Astrocyte (in vitro differentiated cells and primary cell): Measurements from ENCODE around the gene PJA2. TPM values are rescaled to one million over a fixed set of nuclear protein-coding genes. Genes with fewer than 3 reads are reported as not detected.
A peak's percentile ranks its signal among the peaks of the same experiment; 100 is the strongest.

Source experiments
- DNase-seq: peaks from one replicate; pipeline ENCODE4 v3.0.0-alpha.2; 2010; ENCODE audit warnings: low read depth
- FAIRE-seq: peaks from 2 replicates; lab custom pipeline; 2011; peaks lifted over from hg19 to GRCh38; lab: Jason Lieb, UNC
- H2AFZ ChIP-seq: 2 replicates; pipeline ENCODE4 v1.6.0; 2012; ENCODE audit warnings: low read depth, low read length, inconsistent platforms
- H3K27ac ChIP-seq: 2 replicates; pipeline ENCODE4 v1.5.1; 2011; ENCODE audit warnings: low read depth, low read length, inconsistent platforms
- H3K27me3 ChIP-seq: 2 replicates; pipeline ENCODE4 v1.6.0; 2011; ENCODE audit warnings: low read length, inconsistent platforms; ENCODE audit not compliant: insufficient read depth
- H3K36me3 ChIP-seq: 2 replicates; pipeline ENCODE4 v1.5.1; 2011; ENCODE audit warnings: low read length, inconsistent platforms; ENCODE audit not compliant: insufficient read depth
- H3K4me1 ChIP-seq: 2 replicates; pipeline ENCODE4 v1.5.1; 2011; ENCODE audit warnings: low read length, inconsistent platforms; ENCODE audit not compliant: insufficient read depth
- H3K4me2 ChIP-seq: 2 replicates; pipeline ENCODE4 v1.6.0; 2012; ENCODE audit warnings: low read length, inconsistent platforms
- H3K4me3 ChIP-seq: 2 replicates; pipeline ENCODE4 v1.5.1; 2011; ENCODE audit warnings: low read depth, mild to moderate bottlenecking, low read length, inconsistent platforms; ENCODE audit not compliant: insufficient read depth
- H3K79me2 ChIP-seq: 2 replicates; pipeline ENCODE4 v1.6.0; 2012; ENCODE audit warnings: mild to moderate bottlenecking, low read length, inconsistent platforms; ENCODE audit not compliant: insufficient read depth
- H3K9ac ChIP-seq: 2 replicates; pipeline ENCODE4 v1.6.0; 2012; ENCODE audit warnings: mild to moderate bottlenecking, low read length, inconsistent platforms
- H3K9me3 ChIP-seq: 2 replicates; pipeline ENCODE4 v1.5.1; 2012; ENCODE audit warnings: low read depth, mild to moderate bottlenecking, low read length, inconsistent platforms; ENCODE audit not compliant: insufficient read depth
- H4K20me1 ChIP-seq: 2 replicates; pipeline ENCODE4 v1.6.0; 2012; ENCODE audit warnings: low read length, inconsistent platforms; ENCODE audit not compliant: insufficient read depth
- H3K27ac Mint-ChIP-seq: one replicate; pipeline ENCODE4 v1.8.0; 2021; ENCODE audit warnings: mild to moderate bottlenecking, mixed read lengths; ENCODE audit not compliant: unreplicated experiment
- H3K27me3 Mint-ChIP-seq: one replicate; pipeline ENCODE4 v1.8.0; 2021; ENCODE audit warnings: low read depth, mixed read lengths; ENCODE audit not compliant: unreplicated experiment
- H3K36me3 Mint-ChIP-seq: one replicate; pipeline ENCODE4 v1.8.0; 2021; ENCODE audit warnings: low read depth, mixed read lengths; ENCODE audit not compliant: unreplicated experiment
- H3K4me1 Mint-ChIP-seq: one replicate; pipeline ENCODE4 v1.8.0; 2021; ENCODE audit warnings: low read depth, mixed read lengths; ENCODE audit not compliant: unreplicated experiment
- H3K4me3 Mint-ChIP-seq: one replicate; pipeline ENCODE4 v1.8.0; 2021; ENCODE audit warnings: mild to moderate bottlenecking, moderate library complexity, mixed read lengths; ENCODE audit not compliant: unreplicated experiment
- H3K9me3 Mint-ChIP-seq: one replicate; pipeline ENCODE4 v1.8.0; 2021; ENCODE audit warnings: mild to moderate bottlenecking, mixed read lengths; ENCODE audit not compliant: unreplicated experiment
- EZH2 ChIP-seq: IDR thresholded peaks from 2 replicates; pipeline ENCODE4 v1.6.1; 2012; ENCODE audit warnings: mild to moderate bottlenecking, low read length, inconsistent platforms; ENCODE audit not compliant: insufficient read depth
- total RNA-seq: library from RNA; stranded (reverse); gene quantifications from 2 replicates; pipeline ENCODE4 v1.2.1, GENCODE V29; 2021
- TF ChIP-seq, protein P1 (sequence below): IDR thresholded peaks from 2 replicates; pipeline ENCODE4 v1.5.1; 2011; ENCODE audit warnings: low read depth, mild to moderate bottlenecking, inconsistent platforms, low read length, moderate library complexity; ENCODE audit not compliant: insufficient read depth

Gene PJA2
- total RNA-seq, 1 donor from 2014 or later, result 107 TPM

DNA sequence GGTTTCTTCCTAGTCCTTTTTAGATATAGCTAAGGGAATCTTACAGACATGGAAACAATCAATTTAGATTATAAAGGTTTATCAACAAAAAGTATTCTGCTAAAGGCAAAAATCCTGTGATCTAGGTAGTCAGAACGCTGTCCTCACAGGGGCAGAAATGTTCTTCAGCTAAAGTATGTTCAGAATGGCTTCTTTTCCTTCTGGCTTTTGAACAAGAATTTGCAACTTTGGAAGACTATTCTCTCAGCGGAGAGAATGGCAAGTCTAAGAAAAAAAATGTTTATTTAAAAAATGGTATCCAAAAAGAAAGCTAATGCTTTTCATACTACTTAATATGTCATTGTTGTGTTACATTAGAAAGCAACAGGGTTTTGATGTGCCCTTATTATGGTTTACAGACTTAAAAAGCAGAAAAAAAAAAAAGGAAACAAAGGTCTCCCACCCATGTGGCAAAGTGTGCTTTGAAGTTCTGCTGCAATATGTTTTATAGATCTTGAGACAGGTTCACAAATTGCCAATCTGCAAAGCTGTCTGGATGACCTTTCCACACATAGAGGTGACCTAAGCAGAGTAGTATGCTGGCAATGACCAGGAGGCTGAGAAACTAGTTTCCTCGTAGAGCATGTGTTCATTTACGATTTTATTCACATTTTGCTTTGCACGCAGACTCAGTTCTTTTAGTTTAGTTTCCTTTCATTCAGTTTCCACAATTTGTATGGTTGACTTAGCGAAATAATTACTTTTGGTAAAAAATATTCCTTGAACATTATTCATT, 45.1 kb upstream of the PJA2 start:
- Mint-ChIP-seq H3K4me3 (peak overlapping the region; percentile 31), H3K9me3 (peaks cover 4% of the 10 kb centered on the region), H3K36me3 (no peaks in the 10 kb centered on the region), H3K27me3 (peaks cover 4% of the 10 kb centered on the region), H3K27ac (peak overlapping the region; percentile 91), H3K4me1 (peaks cover 26% of the 10 kb centered on the region)
- no peak for TF ChIP-seq EZH2
- TF ChIP-seq, protein P1, sequence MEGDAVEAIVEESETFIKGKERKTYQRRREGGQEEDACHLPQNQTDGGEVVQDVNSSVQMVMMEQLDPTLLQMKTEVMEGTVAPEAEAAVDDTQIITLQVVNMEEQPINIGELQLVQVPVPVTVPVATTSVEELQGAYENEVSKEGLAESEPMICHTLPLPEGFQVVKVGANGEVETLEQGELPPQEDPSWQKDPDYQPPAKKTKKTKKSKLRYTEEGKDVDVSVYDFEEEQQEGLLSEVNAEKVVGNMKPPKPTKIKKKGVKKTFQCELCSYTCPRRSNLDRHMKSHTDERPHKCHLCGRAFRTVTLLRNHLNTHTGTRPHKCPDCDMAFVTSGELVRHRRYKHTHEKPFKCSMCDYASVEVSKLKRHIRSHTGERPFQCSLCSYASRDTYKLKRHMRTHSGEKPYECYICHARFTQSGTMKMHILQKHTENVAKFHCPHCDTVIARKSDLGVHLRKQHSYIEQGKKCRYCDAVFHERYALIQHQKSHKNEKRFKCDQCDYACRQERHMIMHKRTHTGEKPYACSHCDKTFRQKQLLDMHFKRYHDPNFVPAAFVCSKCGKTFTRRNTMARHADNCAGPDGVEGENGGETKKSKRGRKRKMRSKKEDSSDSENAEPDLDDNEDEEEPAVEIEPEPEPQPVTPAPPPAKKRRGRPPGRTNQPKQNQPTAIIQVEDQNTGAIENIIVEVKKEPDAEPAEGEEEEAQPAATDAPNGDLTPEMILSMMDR, result no peak
- Histone ChIP-seq H3K9me3 (no peaks in the 10 kb centered on the region), H3K4me3 (peak overlapping the region; percentile 27), H4K20me1 (no peaks in the 10 kb centered on the region), H3K27me3 (no peaks in the 10 kb centered on the region), H3K4me1 (peaks cover 20% of the 10 kb centered on the region), H3K79me2 (no peaks in the 10 kb centered on the region), H2AFZ (peak overlapping the region; percentile 6), H3K27ac (peak overlapping the region; percentile 94), H3K4me2 (peak overlapping the region; percentile 76), H3K36me3 (no peaks in the 10 kb centered on the region), H3K9ac (peak overlapping the region; percentile 75)
- peak; percentile 78 for DNase-seq
- FAIRE-seq, result peak; percentile 47

DNA sequence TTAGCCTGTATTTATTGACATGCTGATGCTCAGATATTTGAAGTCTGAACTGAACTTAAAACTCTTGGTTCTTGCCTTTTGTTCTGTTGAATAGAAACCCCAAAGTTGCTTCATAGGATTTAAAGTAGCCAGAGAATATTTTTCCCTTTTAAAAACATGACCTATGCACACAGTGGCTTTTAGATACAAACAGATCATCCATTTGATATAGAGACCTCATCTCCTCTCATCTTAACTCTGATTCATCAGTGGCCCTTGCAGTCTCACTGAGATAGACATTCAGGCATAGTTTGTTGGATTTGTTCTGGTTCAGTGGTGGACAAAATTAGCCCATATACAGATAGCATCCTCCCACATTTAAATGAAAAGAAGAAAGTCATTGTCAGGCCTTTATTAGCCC, 43.5 kb upstream of the PJA2 start:
- H4K20me1 ChIP-seq, result no peaks in the 10 kb centered on the region
- Mint-ChIP-seq H3K36me3 (no peaks in the 10 kb centered on the region), H3K4me1 (peaks cover 26% of the 10 kb centered on the region), H3K27me3 (peaks cover 4% of the 10 kb centered on the region), H3K9me3 (peaks cover 4% of the 10 kb centered on the region), H3K4me3 (no peak overlapping the region), H3K27ac (no peak overlapping the region)
- H3K79me2 ChIP-seq, result no peaks in the 10 kb centered on the region
- H3K4me2 ChIP-seq, result no peak overlapping the region
- FAIRE-seq (peak; percentile 37), DNase-seq (peak; percentile 54)
- H3K27ac ChIP-seq, result no peak overlapping the region
- TF ChIP-seq, protein P1, result no peak
- no peak for TF ChIP-seq EZH2
- peaks cover 20% of the 10 kb centered on the region for H3K4me1 ChIP-seq
- peak overlapping the region; percentile 2 for H3K9ac ChIP-seq
- H3K4me3 ChIP-seq, result no peak overlapping the region
- no peak overlapping the region for H2AFZ ChIP-seq
- H3K27me3 ChIP-seq, result no peaks in the 10 kb centered on the region
- no peaks in the 10 kb centered on the region for H3K36me3 ChIP-seq
- H3K9me3 ChIP-seq, result no peaks in the 10 kb centered on the region

DNA sequence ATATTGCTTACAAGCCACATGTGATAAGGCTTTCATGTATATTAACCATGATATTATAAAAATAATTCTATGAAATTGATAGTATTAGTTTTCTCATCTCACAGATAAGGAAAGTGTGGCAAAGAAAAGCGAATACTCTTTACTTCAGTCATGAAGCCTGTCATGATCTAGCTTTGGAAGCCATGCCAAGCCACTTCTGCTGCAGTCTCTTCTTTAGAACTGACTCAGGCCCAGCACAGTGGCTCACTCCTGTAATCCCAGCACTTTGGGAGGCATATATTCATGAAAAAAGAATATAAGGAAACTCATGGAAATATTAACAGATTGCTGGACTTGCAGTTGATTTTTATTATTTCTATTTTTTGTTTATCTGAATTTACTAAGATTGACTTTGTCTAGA, 42.9 kb upstream of the PJA2 start:
- H3K4me1 Mint-ChIP-seq, result peaks cover 26% of the 10 kb centered on the region
- no peak overlapping the region for H3K4me3 Mint-ChIP-seq

More for the DNA sequence above, 42.9 kb upstream of the PJA2 start:
- Histone ChIP-seq H3K4me3 (no peak overlapping the region), H3K79me2 (no peaks in the 10 kb centered on the region), H3K36me3 (no peaks in the 10 kb centered on the region), H4K20me1 (no peaks in the 10 kb centered on the region), H3K9ac (no peak overlapping the region), H3K4me2 (no peak overlapping the region), H3K27ac (no peak overlapping the region), H3K9me3 (no peaks in the 10 kb centered on the region), H3K27me3 (no peaks in the 10 kb centered on the region), H3K4me1 (peaks cover 20% of the 10 kb centered on the region), H2AFZ (no peak overlapping the region)
- TF ChIP-seq EZH2, result no peak
- peaks cover 4% of the 10 kb centered on the region for H3K27me3 Mint-ChIP-seq
- H3K36me3 Mint-ChIP-seq, result no peaks in the 10 kb centered on the region
- no peak overlapping the region for H3K27ac Mint-ChIP-seq
- FAIRE-seq, result no peak
- peaks cover 1% of the 10 kb centered on the region for H3K9me3 Mint-ChIP-seq
- peak; percentile 27 for DNase-seq
